Stimulated activated CD4-positive, alpha-beta T cell treated with anti-CD3 and anti-CD28 coated beads, Interleukin-2, amount 100 ng/mL, for 4 hours (primary cell): Measurements from ENCODE around the gene ACSM6.
"Not testable (repeated sequence)": the region's sequence is repeated elsewhere in the genome, so short reads cannot be mapped to it uniquely, and the experiment has no call there.

Experiments used
- DNase-seq: peaks from one replicate; pipeline ENCODE4 v3.0.0-alpha.2; 2020; ENCODE audit warnings: low read depth

Gene ACSM6

DNA sequence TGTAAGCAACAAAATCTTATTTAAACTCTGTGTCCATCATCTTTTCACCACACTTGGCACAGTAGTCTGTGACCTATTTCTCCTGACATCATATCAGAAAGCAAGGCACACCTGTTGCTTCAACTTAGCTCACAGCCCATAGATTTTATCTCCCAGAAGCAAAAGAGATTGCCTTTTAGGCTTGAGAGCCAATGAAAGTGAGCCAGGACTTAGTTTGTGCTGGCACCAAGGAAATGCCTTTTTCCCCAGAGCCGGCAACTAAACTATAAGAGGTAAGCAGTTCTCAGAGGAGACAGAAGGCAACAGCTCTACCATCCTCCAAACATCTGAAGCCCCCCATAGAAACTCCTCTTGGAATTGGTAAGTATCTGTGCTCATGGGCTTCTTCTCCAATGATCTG is at the start of gene ACSM6:
Gene ACSM6, plus strand, starts transcription at position 295 of the 400 bp plus-strand sequence. CDS start 248 bp downstream, outside the sequence.
- no peak for DNase-seq

GRCh38 chr10:95168694-95169093 is 25.3 kb upstream of the ACSM6 start:
- DNase-seq = no peak

- DNase-seq = no peak
Observed at GRCh38 chr10:95169522-95169921, 24.5 kb upstream of the ACSM6 start.

- DNase-seq = no peak
Observed at GRCh38 chr10:95170790-95171189, 23.2 kb upstream of the ACSM6 start.

- no peak for DNase-seq
Observed at GRCh38 chr10:95171336-95171735, 22.7 kb upstream of the ACSM6 start.

- DNase-seq = no peak
Observed at GRCh38 chr10:95172851-95173250, 21.2 kb upstream of the ACSM6 start.

DNA sequence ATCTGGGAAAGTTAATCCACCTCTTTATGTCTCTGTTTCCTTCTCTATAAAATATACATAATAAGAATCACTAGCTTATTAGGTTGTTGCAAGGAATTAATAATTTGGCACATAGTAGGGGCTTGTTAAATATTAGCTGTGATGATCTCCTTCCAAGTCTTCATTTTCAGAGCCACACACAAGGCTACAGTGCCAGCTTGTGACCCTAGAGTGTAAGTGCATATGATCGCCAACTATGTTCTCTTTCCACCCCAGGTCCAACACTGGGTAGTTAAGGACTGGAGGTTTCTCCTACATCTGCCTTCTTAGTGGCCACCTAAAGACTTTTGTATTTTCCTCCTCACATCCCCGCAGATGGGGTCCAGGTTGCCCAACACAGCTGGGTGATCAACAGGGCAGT is 17.9 kb upstream of the ACSM6 start:
- no peak for DNase-seq

DNA sequence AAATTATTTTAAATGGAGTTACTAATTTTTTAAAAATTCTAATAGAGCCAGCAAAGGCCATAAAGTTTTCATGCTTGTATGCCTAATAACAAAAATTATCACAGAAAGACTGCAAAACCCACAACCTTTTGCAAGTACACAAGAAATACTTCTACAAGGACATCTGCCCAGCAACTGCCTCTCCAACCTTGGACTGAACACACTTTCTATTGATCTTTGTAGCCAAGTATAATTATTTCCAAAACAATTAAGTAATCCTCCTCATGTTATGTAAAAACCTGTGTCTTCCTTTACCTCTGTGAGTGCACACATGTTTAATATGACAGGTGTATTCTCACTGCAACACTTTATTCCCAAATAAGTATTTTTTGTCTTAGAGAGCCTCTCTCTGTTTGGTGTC is 16.6 kb upstream of the ACSM6 start:
- DNase-seq = no peak

GRCh38 chr10:95178266-95178665 is 15.8 kb upstream of the ACSM6 start:
- DNase-seq = no peak

DNA sequence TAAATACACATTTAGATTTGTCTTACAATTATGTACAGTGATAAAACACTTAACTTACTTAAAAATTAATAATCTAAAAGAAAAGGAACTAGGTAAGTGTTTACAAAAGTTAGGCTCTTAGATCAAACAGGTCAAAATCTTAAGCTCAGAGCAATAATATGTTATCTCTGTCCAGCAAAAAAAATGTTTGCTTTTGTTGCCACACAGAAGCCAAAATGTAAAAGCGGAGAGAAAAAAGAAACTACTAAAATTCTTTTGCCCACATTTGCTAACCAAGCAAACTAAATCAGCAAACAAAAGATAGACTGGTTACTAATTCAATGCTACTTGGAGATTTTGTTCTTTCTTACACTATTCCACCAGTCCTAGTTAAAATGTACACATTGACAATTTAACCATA is 15.2 kb upstream of the ACSM6 start:
- DNase-seq = no peak

DNA sequence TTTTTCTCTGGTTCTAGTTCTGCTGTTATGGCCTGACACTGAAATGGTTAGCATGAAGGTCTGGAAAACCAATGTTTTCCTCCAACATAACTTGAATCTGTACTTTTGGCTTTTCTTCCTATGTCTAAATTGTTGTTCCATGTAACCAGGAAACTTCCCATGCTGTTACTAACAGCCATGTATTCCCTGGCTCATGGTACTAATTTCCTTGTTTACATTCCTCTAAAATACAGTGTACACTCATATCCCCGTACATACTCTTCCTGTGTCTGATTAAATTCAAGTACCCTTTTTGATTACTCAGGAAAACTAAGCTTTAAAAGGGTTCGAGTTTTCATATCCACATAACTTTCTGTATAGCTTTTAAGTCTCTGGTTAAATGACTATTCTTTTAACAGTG is 12.3 kb upstream of the ACSM6 start:
- no peak for DNase-seq

DNA sequence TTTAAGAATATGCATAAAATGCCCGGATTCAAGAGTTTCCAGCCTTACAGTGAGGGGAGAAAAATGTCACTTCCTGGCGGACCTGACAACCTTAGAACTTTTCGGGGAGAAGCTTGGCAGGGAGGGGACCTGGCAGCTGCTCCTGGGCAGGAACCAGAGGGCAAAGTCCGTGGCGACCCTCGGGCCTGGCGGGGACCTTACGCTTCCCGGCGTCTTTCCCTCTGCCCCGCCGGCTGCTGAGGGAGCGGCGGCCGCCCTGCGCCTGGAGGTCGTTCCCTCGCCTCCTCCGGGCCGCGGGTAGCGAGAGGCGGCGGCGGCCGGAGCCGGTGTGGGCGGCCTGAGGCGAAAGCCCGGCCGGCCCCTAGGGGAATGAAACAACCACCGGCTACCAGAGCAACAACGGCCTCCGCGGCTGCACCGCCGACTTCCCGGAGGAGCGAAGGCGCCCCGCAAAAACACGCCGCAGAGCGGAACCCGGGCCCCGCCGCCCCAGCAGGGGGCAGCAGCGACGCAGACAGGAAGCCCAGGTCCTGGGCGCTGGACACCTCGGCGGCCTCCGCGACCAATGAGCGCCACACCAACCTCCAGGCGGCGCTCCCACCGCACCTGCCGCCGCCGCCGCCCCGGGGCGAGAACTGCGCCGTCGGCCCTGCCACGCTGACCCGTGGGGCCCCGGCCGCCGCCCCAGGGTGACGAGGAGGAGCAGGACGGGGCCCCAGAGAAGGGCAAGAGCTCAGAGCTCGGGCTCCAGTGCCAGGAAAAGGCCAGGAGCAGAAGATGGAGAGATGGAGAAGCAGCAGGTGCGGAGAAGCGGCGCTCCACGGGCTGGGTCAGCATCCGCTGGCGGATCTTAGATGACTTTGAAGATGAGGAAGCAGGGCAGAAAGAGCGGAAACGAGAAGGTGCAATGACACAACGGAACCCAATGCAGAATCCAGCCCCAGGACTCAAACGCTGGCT is 10.5 kb upstream of the ACSM6 start:
- peak; percentile 39 for DNase-seq

GRCh38 chr10:95187617-95188016 is 6.4 kb upstream of the ACSM6 start:
- DNase-seq = no peak

GRCh38 chr10:95188593-95188992 is 5.4 kb upstream of the ACSM6 start:
- no peak for DNase-seq

DNA sequence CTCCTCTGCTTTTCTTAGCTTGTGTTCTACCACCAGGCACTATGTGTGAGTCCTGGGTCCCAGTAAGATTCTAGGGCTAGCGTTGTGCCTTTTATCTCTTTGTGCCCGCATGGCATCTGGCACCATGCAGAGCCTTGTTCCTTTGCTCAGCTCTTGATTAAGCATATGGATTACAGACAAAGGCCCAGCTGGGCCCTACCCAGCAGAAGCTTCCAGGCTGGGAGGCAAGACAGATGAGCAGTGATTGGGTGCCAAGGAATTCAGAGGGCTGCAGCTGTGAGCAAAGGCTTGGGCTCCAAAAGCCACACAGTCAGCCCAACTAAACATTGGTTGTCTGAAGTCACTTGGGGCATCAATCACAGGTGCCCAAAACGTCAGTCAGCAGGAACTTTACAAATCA is 2.0 kb downstream of the ACSM6 start:
- DNase-seq = no peak

DNA sequence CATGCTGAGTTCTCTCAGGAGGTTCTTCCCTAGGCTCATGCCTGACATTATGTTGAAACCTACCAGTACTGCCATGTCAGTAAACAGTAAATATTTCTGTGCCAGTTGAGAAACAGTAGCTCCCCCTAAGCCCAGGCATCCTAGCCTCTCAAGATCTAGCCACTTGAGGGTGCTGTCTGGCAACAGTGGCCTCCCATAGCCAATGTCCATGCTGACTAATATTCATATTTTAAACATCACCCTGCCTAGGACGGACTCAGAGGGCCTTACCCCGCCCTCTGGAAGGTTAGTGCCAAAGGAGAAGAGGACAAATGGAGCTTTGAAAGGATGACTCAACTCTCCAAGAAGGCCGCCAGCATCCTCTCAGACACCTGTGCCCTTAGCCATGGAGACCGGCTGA is 7.7 kb downstream of the ACSM6 start:
- no peak for DNase-seq

DNA sequence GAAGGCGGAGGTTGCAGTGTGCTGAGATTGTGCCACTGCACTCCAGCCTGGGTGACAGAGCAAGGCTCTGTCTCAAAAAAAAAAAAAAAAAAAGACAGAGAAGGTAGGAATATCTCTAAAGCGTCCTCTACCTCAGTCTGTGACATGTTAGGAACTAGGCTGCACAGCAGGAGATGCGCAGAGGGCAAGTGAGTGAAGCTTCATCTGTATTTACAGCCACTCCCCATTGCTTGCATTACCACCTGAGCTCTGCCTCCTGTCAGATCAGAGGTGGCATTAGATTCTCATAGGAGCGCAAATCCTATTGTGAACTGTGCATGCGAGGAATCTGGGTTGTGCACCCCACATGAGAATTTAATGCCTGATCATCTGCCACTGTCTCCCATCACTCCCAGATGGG is 8.8 kb downstream of the ACSM6 start:
- not testable (repeated sequence) for DNase-seq

- DNase-seq = no peak
Observed at GRCh38 chr10:95208702-95209391, 14.8 kb downstream of the ACSM6 start.

DNA sequence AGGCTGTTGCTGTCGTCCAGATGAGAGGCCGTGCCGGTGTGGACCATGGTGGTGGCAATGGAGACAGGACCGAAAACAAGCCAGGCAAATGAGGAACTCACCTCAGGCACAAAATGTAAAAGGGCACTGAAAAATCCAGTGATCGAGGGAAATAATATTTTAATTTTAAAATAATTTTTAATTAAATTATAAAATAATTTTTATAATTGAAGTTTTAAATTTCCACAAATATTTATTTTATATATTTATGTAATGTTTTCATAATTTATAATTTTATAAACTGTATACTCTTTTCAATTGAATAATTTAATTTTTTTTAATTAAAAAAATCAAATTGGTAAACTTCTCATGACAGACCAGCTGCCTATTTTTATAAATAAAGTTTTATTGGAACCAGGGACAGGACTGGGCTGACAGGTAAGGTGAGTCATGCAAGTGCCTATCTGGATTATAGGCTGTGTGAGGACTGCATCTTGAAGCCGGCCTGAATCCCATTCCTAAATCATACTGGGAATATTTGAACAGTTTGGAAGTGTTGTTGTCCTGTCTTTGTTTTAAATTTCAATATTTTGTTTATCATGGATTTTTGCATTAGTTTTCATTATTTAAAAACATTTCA is 15.6 kb downstream of the ACSM6 start:
- DNase-seq = no peak

- DNase-seq = no peak
Observed at GRCh38 chr10:95211606-95212279, 17.7 kb downstream of the ACSM6 start.

DNA sequence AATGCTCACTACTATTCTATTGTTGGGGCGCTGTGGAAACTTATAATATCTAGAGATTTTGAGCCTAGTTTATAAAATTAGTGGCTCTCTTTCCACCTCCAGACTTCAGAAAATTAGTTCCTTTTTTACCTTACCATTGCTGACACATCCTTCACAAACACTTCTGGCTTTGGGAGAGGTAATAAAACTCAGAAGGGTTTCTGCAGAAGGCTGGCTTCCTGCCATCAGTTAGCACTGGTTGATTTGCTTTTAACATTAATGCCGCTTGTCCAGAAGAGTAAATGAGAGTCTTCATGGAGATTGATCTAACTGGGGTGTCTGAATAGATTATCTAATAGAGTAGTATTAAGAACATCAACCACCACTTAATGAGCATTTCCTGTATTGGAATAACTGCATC is 20.3 kb downstream of the ACSM6 start:
- no peak for DNase-seq

- DNase-seq = no peak
Observed at GRCh38 chr10:95214793-95215192, 20.8 kb downstream of the ACSM6 start.
